CD4-positive, alpha-beta T cell treated with Interleukin-15 for 4 hours (primary cell): ENCODE data around the gene LRMDA.

ENCODE experiments used
- DNase-seq: peaks from one replicate; pipeline ENCODE4 v3.0.0-alpha.2; 2020; ENCODE audit warnings: low spot score

Gene LRMDA

GRCh38 chr10:76444034-76444800 lies 1012.8 kb downstream of the LRMDA start:
- no peak for DNase-seq

- no peak for DNase-seq
These were observed 1016.2 kb downstream of the LRMDA start for GRCh38 chr10:76447578-76447977.

- DNase-seq = no peak
These were observed 1020.5 kb downstream of the LRMDA start for GRCh38 chr10:76451911-76452310.

- DNase-seq = no peak
These were observed 1021.9 kb downstream of the LRMDA start for GRCh38 chr10:76453332-76453731.

- DNase-seq = no peak
These were observed 1022.6 kb downstream of the LRMDA start for GRCh38 chr10:76453997-76454396.

- no peak for DNase-seq
These were observed 1023.2 kb downstream of the LRMDA start for GRCh38 chr10:76454506-76455140.

- no peak for DNase-seq
These were observed 1024.8 kb downstream of the LRMDA start for GRCh38 chr10:76456197-76456596.

GRCh38 chr10:76459016-76459730 lies 1027.7 kb downstream of the LRMDA start:
- DNase-seq = no peak

GRCh38 chr10:76461024-76461423 lies 1029.6 kb downstream of the LRMDA start:
- DNase-seq = no peak

- no peak for DNase-seq
These were observed 1031.7 kb downstream of the LRMDA start for GRCh38 chr10:76463111-76463510.

GRCh38 chr10:76466836-76467503 lies 1035.5 kb downstream of the LRMDA start:
- no peak for DNase-seq

- no peak for DNase-seq
These were observed 1038.3 kb downstream of the LRMDA start for GRCh38 chr10:76469675-76470074.

- no peak for DNase-seq
These were observed 1047.8 kb downstream of the LRMDA start for GRCh38 chr10:76479103-76479790.

GRCh38 chr10:76481178-76481577 lies 1049.8 kb downstream of the LRMDA start:
- no peak for DNase-seq

GRCh38 chr10:76487582-76487981 lies 1056.2 kb downstream of the LRMDA start:
- DNase-seq = no peak

GRCh38 chr10:76488602-76489001 lies 1057.2 kb downstream of the LRMDA start:
- no peak for DNase-seq

- no peak for DNase-seq
These were observed 1059.8 kb downstream of the LRMDA start for GRCh38 chr10:76491216-76491615.

GRCh38 chr10:76492026-76492425 lies 1060.6 kb downstream of the LRMDA start:
- DNase-seq = no peak

- no peak for DNase-seq
These were observed 1061.5 kb downstream of the LRMDA start for GRCh38 chr10:76492678-76493472.

- DNase-seq = no peak
These were observed 1066.2 kb downstream of the LRMDA start for GRCh38 chr10:76497666-76498065.

GRCh38 chr10:76504823-76505222 lies 1073.4 kb downstream of the LRMDA start:
- DNase-seq = no peak
